HCT116 (cell line): ENCODE measurements around the gene TPH2. TPM values are rescaled to one million over a fixed set of nuclear protein-coding genes. Genes with fewer than 3 reads are reported as not detected.

Experiments
- ATAC-seq: fragments of 200-7000 bp; cut with Tn5 transposase; 2 replicates; pipeline ENCODE4 v1.9.1; 2020; ENCODE audit warnings: mild to moderate bottlenecking, moderate library complexity
- BruUV-seq: library from RNA; stranded (reverse); fragments of 400-500 nt; replicated peaks from 2 replicates; lab custom pipeline; 2021; lab: Mats Ljungman, UMichigan
- CTCF ChIA-PET: fragments of 300-600 bp; sonication (Branson Sonifier 250); formaldehyde crosslinking; loops from one replicate; lab custom pipeline; 2021; ENCODE audit warnings: antibody characterized with exemption; lab: Charles Lee
- POLR2A ChIA-PET: fragments of 300-600, 350-600 bp; sonication (Branson Sonifier 250); formaldehyde crosslinking; loops from one replicate; lab custom pipeline; 2021; ENCODE audit warnings: antibody characterized with exemption; lab: Charles Lee
- RAD21 ChIA-PET, 2 experiments: fragments of 300-600 bp; sonication (Branson Sonifier 250); formaldehyde crosslinking; loops; one replicate each; lab custom pipeline; 2023; ENCODE audit warnings: low total read pairs in 2 of 2; ENCODE audit not compliant: uncharacterized antibody in 2 of 2, unreplicated experiment in 2 of 2, low non-redundant PET in 1 of 2; lab: Charles Lee
- DNase-seq: peaks from one replicate; pipeline ENCODE4 v3.0.0-alpha.2; 2010; ENCODE audit warnings: low read depth, low spot score
- H2AFZ ChIP-seq: fragments of 200-600 bp; shearing (Covaris generic), sonication (generic); 2 replicates; pipeline ENCODE4 v1.6.1; 2017; ENCODE audit warnings: low read depth, mixed run types, mixed read lengths, antibody characterized with exemption, low read length; ENCODE audit not compliant: poor library complexity, severe bottlenecking
- H3K27ac ChIP-seq: 2 replicates; pipeline ENCODE4 v1.5.1; 2012; ENCODE audit warnings: low read depth, low read length
- H3K27me3 ChIP-seq: fragments of 200-600 bp; sonication (generic); 2 replicates; pipeline ENCODE4 v1.6.1; 2016; ENCODE audit warnings: mixed run types, low read length, mixed read lengths; ENCODE audit not compliant: insufficient read depth
- H3K36me3 ChIP-seq, 2 experiments: fragments of 200-500 bp in 1 of 2; fragments of 200-600 bp in 1 of 2; sonication (Bioruptor generic) in 1 of 2; sonication (generic) in 1 of 2; 2 replicates each; pipeline versions ENCODE4 v1.5.1 to v1.6.1; 2014 to 2016; ENCODE audit warnings: low read length in 2 of 2, inconsistent platforms in 1 of 2, mixed read lengths in 1 of 2, mixed run types in 1 of 2; ENCODE audit not compliant: insufficient read depth in 2 of 2, control insufficient read depth in 1 of 2
- H3K4me1 ChIP-seq, 2 experiments: fragments of 200-600 bp in 1 of 2; sonication (generic) in 1 of 2; 2 replicates each; pipeline versions ENCODE4 v1.5.1 to v1.6.1; 2012 to 2017; ENCODE audit warnings: low read length in 2 of 2, inconsistent platforms in 1 of 2, mild to moderate bottlenecking in 1 of 2, mixed read lengths in 1 of 2, mixed run types in 1 of 2, moderate library complexity in 1 of 2; ENCODE audit not compliant: insufficient read depth in 2 of 2, control insufficient read depth in 1 of 2
- H3K4me2 ChIP-seq: fragments of 200-600 bp; sonication (generic); 2 replicates; pipeline ENCODE4 v1.6.1; 2017; ENCODE audit warnings: mixed run types, low read length, mixed read lengths
- H3K4me3 ChIP-seq, 2 experiments: fragments of 200-600 bp in 1 of 2; sonication (generic) in 1 of 2; replicated peaks in 1 of 2; 2 replicates each; pipeline ENCODE4 v1.5.1; 2011 to 2016; ENCODE audit warnings: low read length in 2 of 2, control low read depth in 1 of 2, low read depth in 1 of 2, mild to moderate bottlenecking in 1 of 2, mixed read lengths in 1 of 2, mixed run types in 1 of 2
- H3K79me2 ChIP-seq: fragments of 200-600 bp; sonication (generic); 2 replicates; pipeline ENCODE4 v1.6.1; 2017; ENCODE audit warnings: mild to moderate bottlenecking, mixed run types, low read length, moderate library complexity, mixed read lengths; ENCODE audit not compliant: insufficient read depth
- H3K9ac ChIP-seq: fragments of 200-600 bp; sonication (generic); 2 replicates; pipeline ENCODE4 v1.6.1; 2016; ENCODE audit warnings: low read length, mixed read lengths
- H3K9me2 ChIP-seq: fragments of 200-600 bp; sonication (generic), shearing (Covaris generic); 2 replicates; pipeline ENCODE4 v1.6.1; 2017; ENCODE audit warnings: mixed run types, mild to moderate bottlenecking, moderate library complexity; ENCODE audit not compliant: insufficient read depth
- H3K9me3 ChIP-seq, 2 experiments: fragments of 200-500 bp in 1 of 2; fragments of 200-600 bp in 1 of 2; sonication (Bioruptor generic) in 1 of 2; sonication (generic) in 1 of 2; 2 replicates each; pipeline ENCODE4 v1.6.1; 2014 to 2017; ENCODE audit warnings: low read length in 2 of 2, mixed read lengths in 2 of 2, inconsistent platforms in 1 of 2, low read depth in 1 of 2, mild to moderate bottlenecking in 1 of 2, mixed run types in 1 of 2, moderate library complexity in 1 of 2; ENCODE audit not compliant: control insufficient read depth in 1 of 2, insufficient read depth in 1 of 2
- H4K20me1 ChIP-seq: fragments of 200-600 bp; sonication (generic), shearing (Covaris generic); 2 replicates; pipeline ENCODE4 v1.6.1; 2017; ENCODE audit warnings: mixed run types, mild to moderate bottlenecking, moderate library complexity; ENCODE audit not compliant: insufficient read depth
- CEBPB ChIP-seq: IDR thresholded peaks from 2 replicates; pipeline ENCODE4 v1.6.1; 2012; ENCODE audit warnings: low read depth
- EGR1 ChIP-seq: IDR thresholded peaks from 2 replicates; pipeline ENCODE4 v1.6.1; 2012; ENCODE audit warnings: low read depth
- EZH2 ChIP-seq: fragments of 200-600 bp; sonication (generic); IDR thresholded peaks from 2 replicates; pipeline ENCODE4 v1.6.1; 2017; ENCODE audit warnings: antibody characterized with exemption, mixed run types
- EZH2phosphoT487 ChIP-seq: fragments of 200-600 bp; IDR thresholded peaks from 2 replicates; pipeline ENCODE4 v1.6.1; 2018; ENCODE audit warnings: antibody characterized with exemption, borderline replicate concordance
- MAX ChIP-seq: IDR thresholded peaks from 2 replicates; pipeline ENCODE4 v1.6.1; 2012
- POLR2A ChIP-seq: IDR thresholded peaks from 2 replicates; pipeline ENCODE4 v1.7.0; 2011; ENCODE audit warnings: borderline replicate concordance; ENCODE audit not compliant: insufficient read depth, insufficient read length; ENCODE audit errors: extremely low read depth
- POLR2AphosphoS5 ChIP-seq: IDR thresholded peaks from 2 replicates; pipeline ENCODE4 v1.6.1; 2011; ENCODE audit warnings: mild to moderate bottlenecking, low read depth, low read length, moderate library complexity
- RAD21 ChIP-seq: IDR thresholded peaks from 2 replicates; pipeline ENCODE4 v1.6.1; 2012; ENCODE audit warnings: low read depth, mild to moderate bottlenecking
- SP1 ChIP-seq: IDR thresholded peaks from 2 replicates; pipeline ENCODE4 v1.6.1; 2012; ENCODE audit warnings: low read depth
- TCF7L2 ChIP-seq: IDR thresholded peaks from 2 replicates; pipeline ENCODE4 v1.7.0; 2011; ENCODE audit warnings: borderline replicate concordance, inconsistent platforms; ENCODE audit not compliant: insufficient read depth, insufficient read length; ENCODE audit errors: extremely low read depth
- ZFX ChIP-seq: fragments of 450-650 bp; IDR thresholded peaks from 2 replicates; pipeline ENCODE4 v1.6.1; 2017
- ZNF274 ChIP-seq: fragments of 200-500 bp; sonication (Bioruptor generic); IDR thresholded peaks from 2 replicates; pipeline ENCODE4 v1.6.1; 2014; ENCODE audit warnings: mild to moderate bottlenecking, low read depth, low read length, inconsistent platforms
- intact Hi-C: fragments of 100-400 bp; cut with micrococcal nuclease; formaldehyde crosslinking; loops from 2 replicates; pipeline ENCODE4 v1.10.0; 2022
- total RNA-seq: library from RNA; stranded (reverse); gene quantifications from one replicate; pipeline ENCODE4 v1.2.1, GENCODE V29; 2021; ENCODE audit not compliant: unreplicated experiment
- TF ChIP-seq, protein P1 (sequence below): IDR thresholded peaks from 2 replicates; pipeline ENCODE4 v1.6.1; 2011; ENCODE audit warnings: mild to moderate bottlenecking, low read length, moderate library complexity; ENCODE audit not compliant: insufficient replicate concordance; ENCODE audit errors: extremely low read depth
- TF ChIP-seq, protein P2 (sequence below): IDR thresholded peaks from 2 replicates; pipeline ENCODE4 v1.6.1; 2012

The TPH2 gene
- total RNA-seq, 1 experiment from 2014 or later: not detected

DNA sequence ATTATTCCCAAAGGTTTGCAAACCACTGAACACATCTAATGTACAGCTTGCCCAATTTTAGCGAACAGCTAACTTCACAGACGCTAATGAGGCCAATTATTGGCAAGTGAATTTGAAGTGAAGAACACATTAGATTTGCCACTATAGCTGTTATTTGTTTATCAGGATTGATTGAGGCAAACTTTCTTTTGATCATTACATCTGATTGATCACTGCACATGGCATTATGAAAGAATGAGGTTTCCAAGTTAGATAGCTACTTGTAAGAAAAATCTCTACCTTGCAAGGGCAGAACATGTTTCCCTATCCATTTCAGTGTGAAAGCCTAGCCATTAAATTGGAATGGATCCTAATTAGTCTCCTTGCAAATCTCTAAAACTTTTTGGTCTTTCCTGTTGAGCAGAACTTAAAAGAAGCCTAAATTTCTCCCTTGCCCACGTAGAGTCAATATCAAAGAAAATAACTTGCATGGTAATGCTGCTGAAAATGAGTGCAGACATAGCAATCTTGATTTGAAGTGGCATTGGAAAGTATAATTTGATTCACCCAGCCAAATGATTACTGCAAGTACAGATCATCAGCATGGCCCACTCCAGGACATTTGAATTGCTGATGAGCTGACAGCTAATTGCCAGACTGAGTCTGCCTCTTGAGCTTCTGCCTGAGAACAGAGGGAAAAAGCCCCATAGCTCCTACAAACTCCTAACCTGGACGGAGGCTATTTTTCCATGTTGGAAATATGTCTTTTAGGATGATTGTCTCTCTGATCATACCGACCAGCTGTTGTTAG lies 98.6 kb downstream of the TPH2 start:
- no peaks in the 10 kb centered on the region for H3K9me3 ChIP-seq
- H4K20me1 ChIP-seq: no peaks in the 10 kb centered on the region
- TF ChIP-seq RAD21 (no peak), POLR2AphosphoS5 (no peak), EZH2 (no peak), ZFX (no peak), SP1 (no peak), ZNF274 (no peak)
- TF ChIP-seq, protein P1, sequence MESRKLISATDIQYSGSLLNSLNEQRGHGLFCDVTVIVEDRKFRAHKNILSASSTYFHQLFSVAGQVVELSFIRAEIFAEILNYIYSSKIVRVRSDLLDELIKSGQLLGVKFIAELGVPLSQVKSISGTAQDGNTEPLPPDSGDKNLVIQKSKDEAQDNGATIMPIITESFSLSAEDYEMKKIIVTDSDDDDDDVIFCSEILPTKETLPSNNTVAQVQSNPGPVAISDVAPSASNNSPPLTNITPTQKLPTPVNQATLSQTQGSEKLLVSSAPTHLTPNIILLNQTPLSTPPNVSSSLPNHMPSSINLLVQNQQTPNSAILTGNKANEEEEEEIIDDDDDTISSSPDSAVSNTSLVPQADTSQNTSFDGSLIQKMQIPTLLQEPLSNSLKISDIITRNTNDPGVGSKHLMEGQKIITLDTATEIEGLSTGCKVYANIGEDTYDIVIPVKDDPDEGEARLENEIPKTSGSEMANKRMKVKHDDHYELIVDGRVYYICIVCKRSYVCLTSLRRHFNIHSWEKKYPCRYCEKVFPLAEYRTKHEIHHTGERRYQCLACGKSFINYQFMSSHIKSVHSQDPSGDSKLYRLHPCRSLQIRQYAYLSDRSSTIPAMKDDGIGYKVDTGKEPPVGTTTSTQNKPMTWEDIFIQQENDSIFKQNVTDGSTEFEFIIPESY: no peak
- no peak overlapping the region for H3K27ac ChIP-seq
- POLR2A ChIA-PET: no interaction called here
- no peaks in the 10 kb centered on the region for H3K79me2 ChIP-seq
- no peaks in the 10 kb centered on the region for H3K4me1 ChIP-seq
- ATAC-seq (no peak), DNase-seq (no peak)
- RAD21 ChIA-PET: no interaction called here
- no peaks in the 10 kb centered on the region for H3K36me3 ChIP-seq
- H3K9me2 ChIP-seq: no peaks in the 10 kb centered on the region
- CTCF ChIA-PET: no interaction called here
- no peak overlapping the region for H3K4me2 ChIP-seq
- no peak overlapping the region for H3K4me3 ChIP-seq
- no peak overlapping the region for H2AFZ ChIP-seq
- intact Hi-C loops: no loop called here
- H3K9ac ChIP-seq: no peak overlapping the region
- no TSS peak for BruUV-seq
- no peaks in the 10 kb centered on the region for H3K27me3 ChIP-seq

DNA sequence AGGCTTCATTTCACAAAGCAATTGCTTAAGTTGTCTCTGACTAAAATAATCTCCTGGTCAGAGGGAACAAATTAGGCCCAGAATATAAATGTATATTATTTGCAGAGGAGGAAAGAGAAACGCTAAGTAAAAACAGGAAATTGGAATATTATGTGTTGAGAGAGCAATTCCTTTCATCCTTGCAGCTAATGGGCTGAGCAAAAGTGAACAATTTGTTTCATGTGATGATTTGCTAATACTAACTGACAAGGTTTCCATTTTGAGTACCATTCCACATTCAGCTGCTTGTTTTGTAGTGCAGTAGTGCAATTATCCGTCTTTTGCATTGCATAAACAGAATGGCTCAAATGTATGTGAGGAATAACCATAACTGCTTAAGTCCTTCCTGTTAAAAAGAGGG lies 103.2 kb downstream of the TPH2 start:
- no peak for ATAC-seq
- H3K4me3 ChIP-seq: no peak overlapping the region
- TF ChIP-seq CEBPB (no peak), EZH2phosphoT487 (no peak), TCF7L2 (no peak), POLR2A (no peak), MAX (no peak), EGR1 (no peak)
- TF ChIP-seq, protein P1: no peak
- TF ChIP-seq, protein P2, sequence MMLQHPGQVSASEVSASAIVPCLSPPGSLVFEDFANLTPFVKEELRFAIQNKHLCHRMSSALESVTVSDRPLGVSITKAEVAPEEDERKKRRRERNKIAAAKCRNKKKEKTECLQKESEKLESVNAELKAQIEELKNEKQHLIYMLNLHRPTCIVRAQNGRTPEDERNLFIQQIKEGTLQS: no peak
- TF ChIP-seq, all 23 proteins: peak for 0
- no peak for DNase-seq
- ChIA-PET RAD21 (no interaction called here), POLR2A (no interaction called here), CTCF (interaction anchor here (1.2 kb wide), 1 partner anchor 25 kb away, joined by 4 read pairs; no protein-coding TSS in a partner anchor)
- H3K79me2 ChIP-seq: no peaks in the 10 kb centered on the region
- H3K27ac ChIP-seq: no peak overlapping the region
- H3K4me1 ChIP-seq: no peaks in the 10 kb centered on the region
- H3K9me3 ChIP-seq: no peaks in the 10 kb centered on the region
- H3K9ac ChIP-seq: no peak overlapping the region
- H3K27me3 ChIP-seq: no peaks in the 10 kb centered on the region
- H3K36me3 ChIP-seq: no peaks in the 10 kb centered on the region
- no peak overlapping the region for H3K4me2 ChIP-seq
- no peaks in the 10 kb centered on the region for H4K20me1 ChIP-seq
- BruUV-seq: no TSS peak
- H3K9me2 ChIP-seq: no peaks in the 10 kb centered on the region
- no peak overlapping the region for H2AFZ ChIP-seq
- intact Hi-C loops: no loop called here
